ENCODE measurements around the gene ARHGEF17.

ARHGEF17 gene

GRCh38 chr11:73380897-73381410, 72.9 kb downstream of the ARHGEF17 start:
- no peak for DNase-seq (ENCODE audit: low read depth in 3 of 3)

- no peak for DNase-seq (ENCODE audit: low read depth in 3 of 3)
Measured at GRCh38 chr11:73381589-73381988, 73.5 kb downstream of the ARHGEF17 start.

GRCh38 chr11:73382183-73382582, 74.1 kb downstream of the ARHGEF17 start:
- no peak for DNase-seq (ENCODE audit: low read depth in 3 of 3)

- DNase-seq (ENCODE audit: low read depth in 3 of 3), result no peak
Measured at GRCh38 chr11:73382747-73383146, 74.7 kb downstream of the ARHGEF17 start.

- DNase-seq (ENCODE audit: low read depth in 3 of 3), result no peak
Measured at GRCh38 chr11:73383249-73384124, 75.4 kb downstream of the ARHGEF17 start.

- no peak for DNase-seq (ENCODE audit: low read depth in 3 of 3)
Measured at GRCh38 chr11:73384125-73384441, 76.0 kb downstream of the ARHGEF17 start.

- no peak for DNase-seq (ENCODE audit: low read depth in 3 of 3)
Measured at GRCh38 chr11:73384531-73384871, 76.4 kb downstream of the ARHGEF17 start.

- DNase-seq (ENCODE audit: low read depth in 3 of 3), result no peak
Measured at GRCh38 chr11:73384872-73385689, 77.0 kb downstream of the ARHGEF17 start.

GRCh38 chr11:73386016-73386415, 77.9 kb downstream of the ARHGEF17 start:
- DNase-seq (ENCODE audit: low read depth in 3 of 3), result no peak

- DNase-seq (ENCODE audit: low read depth in 3 of 3), result no peak
Measured at GRCh38 chr11:73386546-73386945, 78.5 kb downstream of the ARHGEF17 start.

GRCh38 chr11:73387594-73388264, 79.7 kb downstream of the ARHGEF17 start:
- no peak for DNase-seq (ENCODE audit: low read depth in 3 of 3)

GRCh38 chr11:73388265-73389133, 80.4 kb downstream of the ARHGEF17 start:
- no peak for DNase-seq (ENCODE audit: low read depth in 3 of 3)

GRCh38 chr11:73389134-73389525, 81.1 kb downstream of the ARHGEF17 start:
- no peak for DNase-seq (ENCODE audit: low read depth in 3 of 3)

GRCh38 chr11:73389916-73390315, 81.8 kb downstream of the ARHGEF17 start:
- no peak for DNase-seq (ENCODE audit: low read depth in 3 of 3)

GRCh38 chr11:73390601-73391565, 82.8 kb downstream of the ARHGEF17 start:
- DNase-seq (ENCODE audit: low read depth in 3 of 3), result no peak

- no peak for DNase-seq (ENCODE audit: low read depth in 3 of 3)
Measured at GRCh38 chr11:73391665-73392064, 83.6 kb downstream of the ARHGEF17 start.

GRCh38 chr11:73392108-73393010, 84.3 kb downstream of the ARHGEF17 start:
- DNase-seq (ENCODE audit: low read depth in 3 of 3), result no peak

- DNase-seq (ENCODE audit: low read depth in 3 of 3), result no peak
Measured at GRCh38 chr11:73393011-73393380, 84.9 kb downstream of the ARHGEF17 start.

Measured in stimulated activated CD4-positive, alpha-beta T cell treated with anti-CD3 and anti-CD28 coated beads, TNF-alpha, amount 100 ng/mL, for 24 hours (primary cell).